Glutamatergic neuron (in vitro differentiated cells): ENCODE results near the gene PPM1B. TPM values are rescaled to one million over a fixed set of nuclear protein-coding genes. Genes with fewer than 3 reads are reported as not detected.

Source experiments
- DNase-seq: peaks from one replicate; pipeline ENCODE4 v3.0.0; 2022
- H3K27ac Mint-ChIP-seq: one replicate; pipeline ENCODE4 v1.8.0; 2020; ENCODE audit warnings: mild to moderate bottlenecking, mixed read lengths, inconsistent platforms; ENCODE audit not compliant: unreplicated experiment
- H3K27me3 Mint-ChIP-seq: one replicate; pipeline ENCODE4 v1.8.0; 2020; ENCODE audit warnings: mild to moderate bottlenecking, moderate library complexity, mixed read lengths, inconsistent platforms; ENCODE audit not compliant: unreplicated experiment
- H3K36me3 Mint-ChIP-seq: one replicate; pipeline ENCODE4 v1.8.0; 2020; ENCODE audit warnings: mild to moderate bottlenecking, mixed read lengths, inconsistent platforms; ENCODE audit not compliant: unreplicated experiment
- H3K4me1 Mint-ChIP-seq: one replicate; pipeline ENCODE4 v1.8.0; 2020; ENCODE audit warnings: mild to moderate bottlenecking, low read depth, mixed read lengths, inconsistent platforms; ENCODE audit not compliant: unreplicated experiment
- H3K4me3 Mint-ChIP-seq: one replicate; pipeline ENCODE4 v1.8.0; 2020; ENCODE audit warnings: mild to moderate bottlenecking, mixed read lengths, inconsistent platforms; ENCODE audit not compliant: unreplicated experiment
- H3K9me3 Mint-ChIP-seq: one replicate; pipeline ENCODE4 v1.8.0; 2020; ENCODE audit warnings: mild to moderate bottlenecking, moderate library complexity, mixed read lengths, inconsistent platforms; ENCODE audit not compliant: unreplicated experiment
- CTCF ChIP-seq: fragments of 200-600 bp; sonication (generic); IDR thresholded peaks from one replicate; pipeline ENCODE4 v1.5.0; 2021; ENCODE audit not compliant: partially characterized antibody, unreplicated experiment
- total RNA-seq: library from RNA; stranded (reverse); fragmentation: NEBNext Ultra II Directional; extraction: Animal tissue kit (Norgen Biotek cat#: 25700); gene quantifications from one replicate; pipeline ENCODE4 v1.2.1, GENCODE V29; 2021; ENCODE audit not compliant: unreplicated experiment

Gene PPM1B
- total RNA-seq, 1 donor from 2014 or later, result 49.2 TPM

GRCh38 chr2:44210362-44210761 lies 41.7 kb downstream of the PPM1B start:
- no peak for TF ChIP-seq CTCF
- Mint-ChIP-seq H3K4me1 (no peaks in the 10 kb centered on the region), H3K27ac (no peak overlapping the region), H3K9me3 (no peaks in the 10 kb centered on the region), H3K36me3 (peaks cover 3% of the 10 kb centered on the region), H3K27me3 (no peaks in the 10 kb centered on the region), H3K4me3 (no peak overlapping the region)
- DNase-seq, result no peak

GRCh38 chr2:44211183-44211582 lies 42.5 kb downstream of the PPM1B start:
- no peak for DNase-seq
- no peak for TF ChIP-seq CTCF
- Mint-ChIP-seq H3K27ac (no peak overlapping the region), H3K36me3 (peaks cover 3% of the 10 kb centered on the region), H3K27me3 (no peaks in the 10 kb centered on the region), H3K4me3 (no peak overlapping the region), H3K9me3 (no peaks in the 10 kb centered on the region), H3K4me1 (no peaks in the 10 kb centered on the region)

GRCh38 chr2:44212302-44212701 lies 43.6 kb downstream of the PPM1B start:
- Mint-ChIP-seq H3K4me1 (no peaks in the 10 kb centered on the region), H3K27me3 (no peaks in the 10 kb centered on the region), H3K36me3 (peaks cover 3% of the 10 kb centered on the region), H3K4me3 (no peak overlapping the region), H3K9me3 (no peaks in the 10 kb centered on the region), H3K27ac (no peak overlapping the region)
- no peak for DNase-seq
- TF ChIP-seq CTCF, result no peak

- no peaks in the 10 kb centered on the region for H3K9me3 Mint-ChIP-seq
- DNase-seq, result no peak
- no peak for TF ChIP-seq CTCF
These were observed 47.2 kb downstream of the PPM1B start for GRCh38 chr2:44215827-44216226.

GRCh38 chr2:44218771-44219170 lies 50.1 kb downstream of the PPM1B start:
- no peak for DNase-seq
- Mint-ChIP-seq H3K27me3 (no peaks in the 10 kb centered on the region), H3K9me3 (no peaks in the 10 kb centered on the region), H3K27ac (no peak overlapping the region), H3K4me1 (no peaks in the 10 kb centered on the region), H3K4me3 (no peak overlapping the region), H3K36me3 (no peaks in the 10 kb centered on the region)
- no peak for TF ChIP-seq CTCF

More at GRCh38 chr2:44215827-44216226, 47.2 kb downstream of the PPM1B start:
- no peak overlapping the region for H3K27ac Mint-ChIP-seq
- H3K36me3 Mint-ChIP-seq, result no peaks in the 10 kb centered on the region
- no peak overlapping the region for H3K4me3 Mint-ChIP-seq
- H3K27me3 Mint-ChIP-seq, result no peaks in the 10 kb centered on the region
- H3K4me1 Mint-ChIP-seq, result no peaks in the 10 kb centered on the region
